Neutrophil (primary cell): Measurements from ENCODE around the gene ADGRG6.

Experiments used
- H3K27ac ChIP-seq: fragments of 200-600 bp; sonication (generic); 2 replicates; pipeline ENCODE4 v1.5.1; 2016; ENCODE audit warnings: mild to moderate bottlenecking, moderate library complexity
- H3K27me3 ChIP-seq: fragments of 200-600 bp; sonication (generic); 2 replicates; pipeline ENCODE4 v1.6.0; 2016; ENCODE audit warnings: mild to moderate bottlenecking
- H3K36me3 ChIP-seq: fragments of 200-600 bp; sonication (generic); 2 replicates; pipeline ENCODE4 v1.5.1; 2017
- H3K4me1 ChIP-seq, 2 experiments: fragments of 200-600 bp in 1 of 2; sonication (generic) in 1 of 2; 1 replicate in 1 of 2; 2 replicates in 1 of 2; pipeline versions ENCODE4 v1.5.1 to v1.6.1; 2013 to 2016; ENCODE audit warnings: low read depth in 1 of 2, low read length in 1 of 2, mild to moderate bottlenecking in 1 of 2, moderate library complexity in 1 of 2; ENCODE audit not compliant: control insufficient read depth in 1 of 2, insufficient read depth in 1 of 2
- H3K4me3 ChIP-seq, 2 experiments: fragments of 200-600 bp in 1 of 2; sonication (generic) in 1 of 2; 1 replicate in 1 of 2; 2 replicates in 1 of 2; pipeline ENCODE4 v1.5.1; 2013 to 2016; ENCODE audit warnings: low read depth in 1 of 2, low read length in 1 of 2, mild to moderate bottlenecking in 1 of 2, moderate library complexity in 1 of 2
- H3K9me3 ChIP-seq: fragments of 200-600 bp; sonication (generic); 2 replicates; pipeline ENCODE4 v1.5.1; 2016
- TF ChIP-seq, protein P1 (sequence below): fragments of 200-600 bp; sonication (generic); IDR thresholded peaks from 2 replicates; pipeline ENCODE4 v1.5.1; 2016; ENCODE audit warnings: antibody characterized with exemption

Gene ADGRG6

DNA sequence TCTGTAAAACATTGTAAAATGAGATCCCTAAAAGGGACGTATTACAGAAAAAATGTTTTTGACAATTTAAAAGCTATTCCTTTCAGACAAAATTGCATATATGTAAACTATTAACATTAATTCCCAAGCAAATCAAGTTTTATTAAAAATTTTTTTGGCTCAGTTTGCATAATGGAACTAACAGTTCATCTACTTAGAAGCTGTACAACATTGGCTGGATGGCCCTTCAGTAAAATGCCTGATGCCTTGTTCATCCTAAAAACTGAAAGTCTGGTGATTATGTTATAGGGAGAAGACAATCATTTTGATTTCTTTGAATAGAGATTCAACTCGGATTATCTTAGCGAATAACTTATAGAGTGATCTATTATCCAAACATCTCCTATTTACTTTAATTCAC, 52.8 kb downstream of the ADGRG6 start:
- TF ChIP-seq, protein P1, sequence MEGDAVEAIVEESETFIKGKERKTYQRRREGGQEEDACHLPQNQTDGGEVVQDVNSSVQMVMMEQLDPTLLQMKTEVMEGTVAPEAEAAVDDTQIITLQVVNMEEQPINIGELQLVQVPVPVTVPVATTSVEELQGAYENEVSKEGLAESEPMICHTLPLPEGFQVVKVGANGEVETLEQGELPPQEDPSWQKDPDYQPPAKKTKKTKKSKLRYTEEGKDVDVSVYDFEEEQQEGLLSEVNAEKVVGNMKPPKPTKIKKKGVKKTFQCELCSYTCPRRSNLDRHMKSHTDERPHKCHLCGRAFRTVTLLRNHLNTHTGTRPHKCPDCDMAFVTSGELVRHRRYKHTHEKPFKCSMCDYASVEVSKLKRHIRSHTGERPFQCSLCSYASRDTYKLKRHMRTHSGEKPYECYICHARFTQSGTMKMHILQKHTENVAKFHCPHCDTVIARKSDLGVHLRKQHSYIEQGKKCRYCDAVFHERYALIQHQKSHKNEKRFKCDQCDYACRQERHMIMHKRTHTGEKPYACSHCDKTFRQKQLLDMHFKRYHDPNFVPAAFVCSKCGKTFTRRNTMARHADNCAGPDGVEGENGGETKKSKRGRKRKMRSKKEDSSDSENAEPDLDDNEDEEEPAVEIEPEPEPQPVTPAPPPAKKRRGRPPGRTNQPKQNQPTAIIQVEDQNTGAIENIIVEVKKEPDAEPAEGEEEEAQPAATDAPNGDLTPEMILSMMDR, result no peak
- Histone ChIP-seq H3K4me1 (no peaks in the 10 kb centered on the region), H3K27me3 (peaks cover 4% of the 10 kb centered on the region), H3K4me3 (no peak overlapping the region), H3K36me3 (no peaks in the 10 kb centered on the region), H3K27ac (no peak overlapping the region), H3K9me3 (no peaks in the 10 kb centered on the region)

DNA sequence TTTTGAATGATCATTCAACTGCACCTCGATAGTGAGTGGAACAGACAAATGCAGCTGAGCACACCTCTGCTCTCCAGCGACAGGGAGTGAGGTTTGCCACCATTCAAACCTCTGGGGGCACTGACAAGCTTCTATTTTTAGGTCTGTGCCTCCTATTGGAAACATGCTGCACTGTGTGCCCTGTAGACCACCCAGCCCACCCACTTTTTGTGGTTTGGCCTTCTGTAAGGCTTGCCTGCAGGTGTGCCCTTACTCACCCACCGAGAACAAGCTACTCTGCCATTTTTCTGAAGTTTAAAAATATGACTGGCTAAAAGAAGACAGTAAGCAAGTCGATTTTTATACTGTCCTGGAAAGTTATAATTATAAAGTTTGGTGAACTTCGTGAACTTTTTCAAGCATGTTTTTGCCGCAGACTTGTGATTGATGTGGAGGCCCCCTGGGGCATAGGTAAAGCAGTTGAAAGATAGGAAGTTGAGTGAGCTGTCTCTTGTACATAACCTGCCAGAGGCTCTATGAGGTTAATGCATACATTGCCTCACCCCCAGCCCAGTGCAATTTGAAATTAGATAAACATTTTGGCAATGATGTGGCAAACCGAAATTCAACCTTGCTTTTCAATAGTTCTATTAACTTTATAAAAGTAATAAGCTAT, 53.8 kb downstream of the ADGRG6 start:
- no peak overlapping the region for H3K4me3 ChIP-seq

DNA sequence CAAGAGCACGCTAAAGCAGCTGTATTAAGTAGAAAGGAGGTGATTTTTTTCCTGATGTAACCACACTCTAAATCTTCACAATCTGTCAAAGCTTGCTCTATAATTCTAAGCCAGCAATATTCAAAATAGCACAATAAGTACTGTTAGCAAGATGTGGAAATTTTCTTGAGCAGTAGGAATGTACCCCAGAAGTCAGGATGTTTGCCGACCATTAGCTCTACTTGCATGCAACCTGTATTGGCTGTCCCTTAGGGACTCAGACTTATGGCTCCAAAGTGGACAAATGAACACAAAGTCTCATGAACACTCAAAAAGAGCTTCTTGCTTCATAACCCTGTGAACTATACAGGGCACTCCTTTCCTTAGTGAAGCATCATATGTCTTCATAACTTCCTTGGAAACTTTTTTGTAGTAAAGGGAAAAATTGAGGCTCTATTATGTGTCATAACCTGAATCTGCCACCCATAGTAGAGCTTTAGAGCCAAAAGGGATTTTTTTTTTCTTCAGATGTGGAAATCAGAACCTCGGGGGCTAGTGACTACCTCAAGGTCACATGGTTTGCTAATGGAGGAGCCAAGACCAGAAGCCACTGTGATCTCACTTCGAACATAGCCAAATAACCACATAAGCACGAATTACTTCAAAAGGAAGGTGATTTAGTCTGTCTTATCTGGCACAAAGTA, 54.5 kb downstream of the ADGRG6 start:
- Histone ChIP-seq H3K36me3 (no peaks in the 10 kb centered on the region), H3K27ac (no peak overlapping the region), H3K4me3 (no peak overlapping the region), H3K9me3 (no peaks in the 10 kb centered on the region), H3K27me3 (peaks cover 4% of the 10 kb centered on the region), H3K4me1 (no peaks in the 10 kb centered on the region)
- TF ChIP-seq, protein P1, result no peak

More for the DNA sequence above, 53.8 kb downstream of the ADGRG6 start:
- Histone ChIP-seq H3K9me3 (no peaks in the 10 kb centered on the region), H3K27ac (no peak overlapping the region), H3K27me3 (peaks cover 4% of the 10 kb centered on the region), H3K4me1 (no peaks in the 10 kb centered on the region), H3K36me3 (no peaks in the 10 kb centered on the region)
- TF ChIP-seq, protein P1, result no peak

DNA sequence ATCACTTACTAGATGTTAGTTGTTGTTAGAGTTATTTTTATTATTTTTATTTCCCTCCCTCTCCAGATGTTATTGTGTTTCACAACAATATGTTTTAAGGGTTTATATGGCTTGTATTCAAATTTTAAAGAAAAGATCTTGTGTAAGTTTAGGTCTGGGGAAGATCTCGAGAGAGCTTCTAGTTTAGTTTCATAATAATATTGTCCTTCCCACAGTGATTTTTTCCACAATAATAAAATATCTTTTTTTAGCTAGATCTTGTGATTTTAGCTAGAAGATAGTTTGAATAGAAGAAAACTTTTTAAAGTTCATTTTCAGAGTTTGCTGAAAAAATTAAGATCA, 55.0 kb downstream of the ADGRG6 start:
- Histone ChIP-seq H3K4me3 (no peak overlapping the region), H3K9me3 (no peaks in the 10 kb centered on the region), H3K27ac (no peak overlapping the region), H3K36me3 (no peaks in the 10 kb centered on the region), H3K27me3 (peaks cover 4% of the 10 kb centered on the region), H3K4me1 (no peaks in the 10 kb centered on the region)
- TF ChIP-seq, protein P1, result no peak

DNA sequence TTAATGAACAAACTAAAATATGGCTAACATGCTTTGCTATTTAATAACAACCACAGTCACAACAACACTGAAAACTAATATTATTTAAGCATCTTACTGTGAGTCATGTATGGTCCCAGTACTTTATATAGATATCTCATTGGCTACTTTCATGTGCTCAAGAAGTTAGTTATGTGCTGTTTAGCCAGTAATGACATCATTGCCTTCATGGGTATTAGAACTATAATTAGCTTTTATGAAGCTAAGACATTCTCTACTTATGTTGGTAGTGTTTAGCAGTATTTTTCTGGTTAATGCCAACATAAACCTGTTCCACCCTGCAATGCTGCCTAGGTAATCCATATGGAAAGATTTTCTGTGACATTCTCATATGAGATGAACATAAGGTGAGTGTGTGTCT, 56.1 kb downstream of the ADGRG6 start:
- no peaks in the 10 kb centered on the region for H3K9me3 ChIP-seq
- no peak overlapping the region for H3K4me3 ChIP-seq
- H3K36me3 ChIP-seq, result no peaks in the 10 kb centered on the region
- H3K27me3 ChIP-seq, result peaks cover 4% of the 10 kb centered on the region
- TF ChIP-seq, protein P1, result no peak
- no peak overlapping the region for H3K27ac ChIP-seq
- H3K4me1 ChIP-seq, result no peaks in the 10 kb centered on the region
